PC-9 (cell line): ENCODE measurements around the gene LRRC27. TPM values are rescaled to one million over a fixed set of nuclear protein-coding genes. Genes with fewer than 3 reads are reported as not detected.

Experiments used
- BruUV-seq: library from RNA; stranded (reverse); fragments of 400-500 nt; replicated peaks from 2 replicates; lab custom pipeline; 2021; lab: Mats Ljungman, UMichigan
- CTCF ChIA-PET: fragments of 300-600 bp; sonication (Branson Sonifier 250); formaldehyde crosslinking; loops from one replicate; lab custom pipeline; 2022; ENCODE audit warnings: antibody characterized with exemption; lab: Charles Lee
- POLR2A ChIA-PET: fragments of 300-600 bp; sonication (Branson Sonifier 250); formaldehyde crosslinking; loops from one replicate; lab custom pipeline; 2022; ENCODE audit warnings: antibody characterized with exemption; ENCODE audit not compliant: unreplicated experiment; lab: Charles Lee
- DNase-seq, 2 experiments: peaks; one replicate each; pipeline versions ENCODE4 v3.0.0 to v3.0.0-alpha.2; 2015 to 2022; ENCODE audit warnings: mixed read lengths in 1 of 2
- H2AFZ ChIP-seq: fragments of 200-600 bp; sonication (generic); 2 replicates; pipeline ENCODE4 v1.8.1; 2017; ENCODE audit warnings: antibody characterized with exemption
- H3F3A ChIP-seq: fragments of 200-600 bp; sonication (generic); 2 replicates; pipeline ENCODE4 v1.8.1; 2017; ENCODE audit warnings: antibody characterized with exemption, mild to moderate bottlenecking, low read depth; ENCODE audit not compliant: insufficient read depth
- H3K27ac ChIP-seq: fragments of 200-600 bp; sonication (generic); 2 replicates; pipeline ENCODE4 v1.6.1; 2016; ENCODE audit warnings: mixed run types
- H3K27me3 ChIP-seq: fragments of 200-600 bp; sonication (generic); 2 replicates; pipeline ENCODE4 v1.6.1; 2016; ENCODE audit warnings: low read depth, mixed run types; ENCODE audit not compliant: insufficient read depth
- H3K36me3 ChIP-seq: fragments of 200-600 bp; sonication (generic); 2 replicates; pipeline ENCODE4 v1.6.1; 2016; ENCODE audit warnings: low read depth, mixed run types
- H3K4me1 ChIP-seq: fragments of 200-600 bp; sonication (generic); replicated peaks from 2 replicates; pipeline ENCODE4 v1.6.1; 2016; ENCODE audit warnings: mixed run types; ENCODE audit not compliant: insufficient read depth
- H3K4me2 ChIP-seq: fragments of 200-600 bp; sonication (generic); 2 replicates; pipeline ENCODE4 v1.6.1; 2017; ENCODE audit warnings: mixed run types
- H3K4me3 ChIP-seq: fragments of 200-600 bp; sonication (generic); 2 replicates; pipeline ENCODE4 v1.6.1; 2016; ENCODE audit warnings: mixed run types
- H3K79me2 ChIP-seq: fragments of 200-600 bp; sonication (generic); 2 replicates; pipeline ENCODE4 v1.6.1; 2017; ENCODE audit warnings: low read depth, mixed run types
- H3K9me2 ChIP-seq: fragments of 200-600 bp; sonication (generic); 2 replicates; pipeline ENCODE4 v1.8.1; 2017; ENCODE audit warnings: mild to moderate bottlenecking; ENCODE audit not compliant: insufficient read depth
- H3K9me3 ChIP-seq: fragments of 200-600 bp; sonication (generic); 2 replicates; pipeline ENCODE4 v1.8.1; 2016; ENCODE audit warnings: low read depth; ENCODE audit not compliant: insufficient read depth
- H4K20me1 ChIP-seq: fragments of 200-600 bp; sonication (generic); 2 replicates; pipeline ENCODE4 v1.8.1; 2017; ENCODE audit not compliant: insufficient read depth
- EZH2 ChIP-seq: fragments of 200-600 bp; sonication (generic); IDR thresholded peaks from 2 replicates; pipeline ENCODE4 v1.8.0; 2017; ENCODE audit warnings: antibody characterized with exemption, low read depth
- intact Hi-C: fragments of 100-400 bp; cut with micrococcal nuclease; formaldehyde crosslinking; loops from one replicate; pipeline ENCODE4 v1.10.0; 2022; ENCODE audit not compliant: unreplicated experiment
- total RNA-seq: library from RNA; stranded (reverse); gene quantifications from 2 replicates; pipeline ENCODE4 v1.2.3, GENCODE V29; 2021
- TF ChIP-seq, protein P1 (sequence below): fragments of 200-600 bp; sonication (generic); conservative IDR thresholded peaks from 2 replicates; pipeline ENCODE4 v1.6.1; 2017; ENCODE audit warnings: mixed run types, antibody characterized with exemption, mild to moderate bottlenecking, moderate library complexity

Gene LRRC27
- total RNA-seq, 1 experiment from 2014 or later, result 10.0 TPM

DNA sequence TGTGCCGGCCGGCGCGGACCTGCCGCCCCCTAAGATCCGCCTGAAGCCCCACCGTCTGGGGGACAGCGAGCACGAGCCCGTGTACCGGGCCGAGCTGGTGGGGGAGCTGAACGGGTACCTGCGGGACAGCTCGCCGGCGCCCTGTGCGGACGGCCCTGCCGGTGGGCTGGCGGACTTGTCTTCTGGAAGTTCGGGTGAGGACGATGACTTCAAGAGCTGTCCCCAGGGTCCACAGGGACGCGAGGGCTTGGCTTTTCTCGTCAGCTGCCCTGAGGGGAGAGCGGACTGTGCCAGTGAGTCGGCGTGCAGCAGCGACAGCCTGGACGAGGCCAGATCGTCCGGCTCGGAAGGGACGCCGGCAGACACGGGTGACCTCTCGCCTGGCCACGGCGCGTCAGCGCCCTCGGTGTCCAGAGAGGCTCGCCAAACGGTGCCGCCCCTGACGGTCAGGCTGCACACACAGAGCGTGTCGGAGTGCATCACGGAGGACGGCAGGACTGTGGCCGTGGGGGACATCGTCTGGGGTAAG lies 73.5 kb downstream of the LRRC27 start:
- no peaks in the 10 kb centered on the region for H3K36me3 ChIP-seq
- DNase-seq, result no peak
- no TSS peak for BruUV-seq
- H3K4me1 ChIP-seq, result peaks cover 50% of the 10 kb centered on the region
- H3K27me3 ChIP-seq, result no peaks in the 10 kb centered on the region
- no peaks in the 10 kb centered on the region for H3K9me3 ChIP-seq
- CTCF ChIA-PET, result interaction anchor here (1.2 kb wide), 1 partner anchor 41 kb away, joined by 3 read pairs; no protein-coding TSS in a partner anchor
- no peak for TF ChIP-seq EZH2
- TF ChIP-seq, protein P1, sequence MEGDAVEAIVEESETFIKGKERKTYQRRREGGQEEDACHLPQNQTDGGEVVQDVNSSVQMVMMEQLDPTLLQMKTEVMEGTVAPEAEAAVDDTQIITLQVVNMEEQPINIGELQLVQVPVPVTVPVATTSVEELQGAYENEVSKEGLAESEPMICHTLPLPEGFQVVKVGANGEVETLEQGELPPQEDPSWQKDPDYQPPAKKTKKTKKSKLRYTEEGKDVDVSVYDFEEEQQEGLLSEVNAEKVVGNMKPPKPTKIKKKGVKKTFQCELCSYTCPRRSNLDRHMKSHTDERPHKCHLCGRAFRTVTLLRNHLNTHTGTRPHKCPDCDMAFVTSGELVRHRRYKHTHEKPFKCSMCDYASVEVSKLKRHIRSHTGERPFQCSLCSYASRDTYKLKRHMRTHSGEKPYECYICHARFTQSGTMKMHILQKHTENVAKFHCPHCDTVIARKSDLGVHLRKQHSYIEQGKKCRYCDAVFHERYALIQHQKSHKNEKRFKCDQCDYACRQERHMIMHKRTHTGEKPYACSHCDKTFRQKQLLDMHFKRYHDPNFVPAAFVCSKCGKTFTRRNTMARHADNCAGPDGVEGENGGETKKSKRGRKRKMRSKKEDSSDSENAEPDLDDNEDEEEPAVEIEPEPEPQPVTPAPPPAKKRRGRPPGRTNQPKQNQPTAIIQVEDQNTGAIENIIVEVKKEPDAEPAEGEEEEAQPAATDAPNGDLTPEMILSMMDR, result no peak
- no peak overlapping the region for H2AFZ ChIP-seq
- intact Hi-C loops, result loop anchor here (5.0 kb wide), 3 partner anchors 73 to 503 kb away; partner anchors contain the start of genes INPP5A, LRRC27 and PPP2R2D
- no peak overlapping the region for H3K4me2 ChIP-seq
- H3K27ac ChIP-seq, result no peak overlapping the region
- H3K79me2 ChIP-seq, result peaks cover 43% of the 10 kb centered on the region
- no peaks in the 10 kb centered on the region for H3K9me2 ChIP-seq
- H3F3A ChIP-seq, result peaks cover 13% of the 10 kb centered on the region; the same call in 1 of the 2 replicates
- H3K4me3 ChIP-seq, result no peak overlapping the region
- no peaks in the 10 kb centered on the region for H4K20me1 ChIP-seq
- POLR2A ChIA-PET, result no interaction called here

DNA sequence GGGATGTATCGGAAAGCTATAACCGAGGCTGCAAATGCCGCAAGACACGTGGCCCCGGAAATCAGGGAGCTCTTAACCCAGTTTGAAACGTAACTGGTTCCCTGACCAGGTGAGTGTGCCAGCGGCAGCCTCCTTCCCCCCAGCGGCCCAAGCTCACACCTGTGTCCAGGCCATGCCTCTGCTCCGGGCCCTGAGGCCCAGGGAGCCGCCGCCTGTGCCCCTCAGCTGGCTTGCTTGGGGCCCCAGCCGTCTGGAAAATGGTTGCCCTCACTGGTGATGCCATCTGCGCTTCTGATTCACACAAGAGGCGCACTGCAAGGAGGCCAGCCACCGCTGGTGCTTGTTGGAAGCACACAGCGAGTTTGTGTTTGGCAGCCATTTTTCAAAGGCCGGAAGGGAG lies 74.2 kb downstream of the LRRC27 start:
- no peaks in the 10 kb centered on the region for H3K9me3 ChIP-seq
- intact Hi-C loops, result loop anchor here (5.0 kb wide), 3 partner anchors 74 to 504 kb away; partner anchors contain the start of genes INPP5A, LRRC27 and PPP2R2D
- TF ChIP-seq, protein P1, result no peak
- no peak for TF ChIP-seq EZH2
- no peaks in the 10 kb centered on the region for H3K27me3 ChIP-seq
- H2AFZ ChIP-seq, result no peak overlapping the region
- no peaks in the 10 kb centered on the region for H3K9me2 ChIP-seq
- H3F3A ChIP-seq, result peaks cover 13% of the 10 kb centered on the region; the same call in 1 of the 2 replicates
- peaks cover 50% of the 10 kb centered on the region for H3K4me1 ChIP-seq
- ChIA-PET POLR2A (no interaction called here), CTCF (interaction anchor here (1.2 kb wide), 1 partner anchor 40 kb away, joined by 3 read pairs; no protein-coding TSS in a partner anchor)
- peak overlapping the region; percentile 99; the same call in 1 of the 2 replicates for H3K4me2 ChIP-seq
- H3K36me3 ChIP-seq, result no peaks in the 10 kb centered on the region
- DNase-seq, result no peak
- H3K79me2 ChIP-seq, result peaks cover 42% of the 10 kb centered on the region
- 0 out of 2 replicates have a peak overlapping the region, but pooled peaks have one; percentile 94 for H3K27ac ChIP-seq
- BruUV-seq, result no TSS peak
- H4K20me1 ChIP-seq, result no peaks in the 10 kb centered on the region
- no peak overlapping the region for H3K4me3 ChIP-seq

DNA sequence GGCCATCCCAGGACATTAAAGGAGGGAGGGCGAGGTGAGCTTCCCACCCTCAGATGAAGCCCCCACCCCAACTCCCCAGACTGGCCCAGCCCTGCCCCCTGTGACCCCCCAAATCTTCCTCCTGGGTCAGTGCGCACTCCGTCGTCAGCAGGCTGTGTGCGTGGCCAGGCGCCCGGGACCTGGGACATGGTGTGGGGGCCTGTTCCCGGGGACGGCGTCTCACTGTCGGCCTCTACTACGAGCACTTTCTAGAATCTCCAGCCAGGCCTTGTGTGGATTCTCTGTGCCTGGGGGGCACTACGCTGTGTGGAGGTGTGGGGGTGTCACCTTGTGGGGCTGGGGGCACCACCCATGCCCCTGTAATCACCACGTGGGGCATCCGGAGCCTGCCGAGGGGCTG lies 74.8 kb downstream of the LRRC27 start:
- Histone ChIP-seq H3K9me2 (no peaks in the 10 kb centered on the region), H3K9me3 (no peaks in the 10 kb centered on the region), H3K4me2 (peak overlapping the region; percentile 99), H2AFZ (no peak overlapping the region), H3K4me1 (peaks cover 50% of the 10 kb centered on the region), H3F3A (peaks cover 13% of the 10 kb centered on the region; the same call in 1 of the 2 replicates), H3K4me3 (no peak overlapping the region; the same call in 1 of the 2 replicates), H3K79me2 (peaks cover 36% of the 10 kb centered on the region), H3K36me3 (no peaks in the 10 kb centered on the region), H4K20me1 (no peaks in the 10 kb centered on the region), H3K27me3 (no peaks in the 10 kb centered on the region), H3K27ac (peak overlapping the region; percentile 94)
- TF ChIP-seq, protein P1, result no peak
- no peak for TF ChIP-seq EZH2
- DNase-seq, result no peak
- BruUV-seq, result no TSS peak
- intact Hi-C loops, result loop anchor here (1.0 to 5.0 kb wide), 4 partner anchors 41 to 504 kb away; partner anchors contain the start of genes INPP5A, LRRC27 and PPP2R2D
- ChIA-PET POLR2A (no interaction called here), CTCF (interaction anchor here (0.6 to 1.2 kb wide), 2 partner anchors 40 to 42 kb away, joined by 3 read pairs; no protein-coding TSS in a partner anchor)
